ENCODE measurements around the gene EDN2. TPM values are rescaled to one million over a fixed set of nuclear protein-coding genes. Genes with fewer than 3 reads are reported as not detected.

Gene EDN2
- total and polyA plus RNA-seq, 2 of the 8 experiments (the other 6 are each of a cell fraction or from before 2014, with no cell fraction given), result 0.32 to 0.39 TPM

- TF ChIP-seq ASH2L (IDR thresholded peaks at IDR 0.05; ENCODE audit: low read length), result no peak
- no peak for TF ChIP-seq SUZ12 (IDR thresholded peaks at IDR 0.05; ENCODE audit: low read length)
Measured at GRCh38 chr1:41498804-41499203, 14.3 kb upstream of the EDN2 start (continued).
